ENCODE data around the gene PRG3.

- TF ChIP-seq ARNTL (CRISPR knock-in tag; IDR thresholded peaks at IDR 0.05; ENCODE audit: borderline replicate concordance, low read depth) (no peak), ESRRG (CRISPR knock-in tag; IDR thresholded peaks at IDR 0.05) (no peak), RARB (CRISPR knock-in tag; IDR thresholded peaks at IDR 0.05) (no peak), ISL1 (CRISPR knock-in tag; IDR thresholded peaks at IDR 0.05) (no peak), PATZ1 (CRISPR knock-in tag; IDR thresholded peaks at IDR 0.05; ENCODE audit: borderline replicate concordance) (no peak), ZC3H10 (CRISPR knock-in tag; IDR thresholded peaks at IDR 0.05) (no peak), ZFP3 (CRISPR knock-in tag; IDR thresholded peaks at IDR 0.05) (no peak)
Measured at GRCh38 chr11:57348636-57349313, 32.2 kb downstream of the PRG3 start.

Measured in SK-N-SH treated with all-trans-retinoic acid at 6 μM for 48 hours (cell line).